K562 (cell line): ENCODE data around the gene ICAM2. TPM values are rescaled to one million over a fixed set of nuclear protein-coding genes. Genes with fewer than 3 reads are reported as not detected.

Source experiments
- ATF1 ChIP-seq, 2 experiments: fragments of 450-650 bp in 1 of 2; IDR thresholded peaks; 2 replicates each; pipeline ENCODE4 v1.6.1; 2016; ENCODE audit warnings: missing compliant biosample characterization in 1 of 2, missing genetic modification characterization in 1 of 2
- ATF7 ChIP-seq: fragments of 450-650 bp; IDR thresholded peaks from 2 replicates; pipeline ENCODE4 v1.7.1; 2014; ENCODE audit warnings: mild to moderate bottlenecking, moderate library complexity
- CBFA2T3 ChIP-seq: fragments of 450-650 bp; IDR thresholded peaks from 2 replicates; pipeline ENCODE4 v1.6.1; 2017
- CTBP1 ChIP-seq: fragments of 450-650 bp; IDR thresholded peaks from 2 replicates; pipeline ENCODE4 v1.6.1; 2016; ENCODE audit warnings: borderline replicate concordance
- ETS2 ChIP-seq: IDR thresholded peaks from 2 replicates; pipeline ENCODE4 v1.6.1; 2016; ENCODE audit warnings: borderline replicate concordance, missing genetic modification characterization, mild to moderate bottlenecking, moderate library complexity, missing compliant biosample characterization; ENCODE audit not compliant: poor library complexity, severe bottlenecking
- JUN ChIP-seq, 2 experiments: sonication (generic) in 1 of 2; formaldehyde crosslinking in 1 of 2; IDR thresholded peaks; 2 replicates each; pipeline versions ENCODE4 v1.6.1 to v1.8.0; 2012 to 2022; ENCODE audit warnings: borderline replicate concordance in 2 of 2, mild to moderate bottlenecking in 2 of 2, improper control_type of control experiment in 1 of 2, low read depth in 1 of 2, low read length in 1 of 2, missing genetic modification reagents in 1 of 2
- JUND ChIP-seq, 2 experiments: IDR thresholded peaks; 2 replicates in 1 of 2; 3 replicates in 1 of 2; pipeline ENCODE4 v1.6.1; 2011; ENCODE audit warnings: borderline replicate concordance in 2 of 2, low read depth in 2 of 2, low read length in 2 of 2, improper control_type of control experiment in 1 of 2, missing biosample characterization in 1 of 2, missing genetic modification characterization in 1 of 2, missing genetic modification reagents in 1 of 2
- KLF16 ChIP-seq: IDR thresholded peaks from 2 replicates; pipeline ENCODE4 v1.6.1; 2016; ENCODE audit warnings: antibody characterized with exemption
- MCM2 ChIP-seq: fragments of 450-650 bp; IDR thresholded peaks from 2 replicates; pipeline ENCODE4 v1.6.1; 2017; ENCODE audit warnings: low read depth, mild to moderate bottlenecking
- NFIC ChIP-seq: fragments of 450-650 bp; IDR thresholded peaks from 2 replicates; pipeline ENCODE4 v1.6.1; 2017; ENCODE audit warnings: mild to moderate bottlenecking, inconsistent platforms
- NONO ChIP-seq, 2 experiments: fragments of 200-400 bp in 1 of 2; fragments of 450-650 bp in 1 of 2; formaldehyde crosslinking in 1 of 2; IDR thresholded peaks; 2 replicates each; pipeline ENCODE4 v1.6.1; 2017; ENCODE audit warnings: low read depth in 2 of 2, mild to moderate bottlenecking in 2 of 2, moderate library complexity in 2 of 2, low read length in 1 of 2
- POLR2AphosphoS5 ChIP-seq: IDR thresholded peaks from 2 replicates; pipeline ENCODE4 v1.6.1; 2011; ENCODE audit warnings: mild to moderate bottlenecking, low read depth, low read length, moderate library complexity; ENCODE audit not compliant: control insufficient read depth, insufficient read depth
- SMARCA4 ChIP-seq: fragments of 450-650 bp; IDR thresholded peaks from 2 replicates; pipeline ENCODE4 v1.6.1; 2016
- SMARCE1 ChIP-seq: fragments of 450-650 bp; IDR thresholded peaks from 2 replicates; pipeline ENCODE4 v1.7.1; 2016; ENCODE audit warnings: mild to moderate bottlenecking
- SOX6 ChIP-seq: fragments of 450-650 bp; IDR thresholded peaks from 2 replicates; pipeline ENCODE4 v1.6.1; 2014; ENCODE audit warnings: mild to moderate bottlenecking
- TCF7 ChIP-seq: sonication (generic); IDR thresholded peaks from 2 replicates; pipeline ENCODE4 v1.6.1; 2016; ENCODE audit warnings: antibody characterized with exemption, borderline replicate concordance
- TEAD4 ChIP-seq, 2 experiments: sonication (generic) in 1 of 2; formaldehyde crosslinking in 1 of 2; IDR thresholded peaks; 2 replicates each; pipeline versions ENCODE4 v1.6.1 to v1.8.0; 2012 to 2022; ENCODE audit warnings: borderline replicate concordance in 1 of 2, inconsistent platforms in 1 of 2, low read length in 1 of 2, mild to moderate bottlenecking in 1 of 2, missing genetic modification reagents in 1 of 2
- TFAP4 ChIP-seq: sonication (generic); formaldehyde crosslinking; IDR thresholded peaks from 2 replicates; pipeline ENCODE4 v1.8.0; 2022; ENCODE audit warnings: missing genetic modification reagents, mild to moderate bottlenecking, moderate library complexity, borderline replicate concordance
- ZNF347 ChIP-seq: fragments of 450-650 bp; formaldehyde crosslinking; IDR thresholded peaks from 2 replicates; pipeline ENCODE4 v1.4.0; 2020; ENCODE audit warnings: low read depth, mild to moderate bottlenecking, moderate library complexity
- ZNF589 ChIP-seq: fragments of 200-800 bp; sonication (Bioruptor generic); IDR thresholded peaks from 2 replicates; pipeline ENCODE4 v1.6.1; 2016; ENCODE audit warnings: low read depth, missing genetic modification characterization, missing compliant biosample characterization
- ZNF780A ChIP-seq: fragments of 250-450 bp; sonication (Bioruptor Pico); IDR thresholded peaks from 2 replicates; pipeline ENCODE4 v1.5.0; 2021; ENCODE audit warnings: mild to moderate bottlenecking
- polyA plus RNA-seq, 8 experiments: library from polyadenylated mRNA; depleted of rRNA in 4 of 8; stranded (reverse) in 5 of 8; unstranded in 3 of 8; fragments of >200 nt; fragmentation: Nextera tagmentation in 2 of 8; fragmentation: Illumina TruSeq in 1 of 8; extraction: Ambion mirVana in 2 of 8; extraction: Trizol in 1 of 8; gene quantifications; 2 replicates each; pipeline versions ENCODE4 v1.2.1 to v1.2.3, GENCODE V29; 2011 to 2014; ENCODE audit warnings: inconsistent platforms in 1 of 8, missing spikeins in 1 of 8
- total RNA-seq, 7 experiments: library from RNA; depleted of rRNA in 6 of 7; stranded (reverse); fragments of >200 nt in 6 of 7; fragmentation: Illumina TruSeq in 2 of 7; extraction: Trizol in 2 of 7; gene quantifications; 2 replicates each; pipeline versions ENCODE4 v1.2.1 to v1.2.3, GENCODE V29; 2011 to 2021; ENCODE audit warnings: low replicate concordance in 1 of 7
- TF ChIP-seq, protein P1 (sequence below): fragments of 450-650 bp; formaldehyde crosslinking; IDR thresholded peaks from 2 replicates; pipeline ENCODE4 v1.4.0; 2020; ENCODE audit warnings: mild to moderate bottlenecking, moderate library complexity
- TF ChIP-seq, protein P2 (sequence below): sonication (generic); IDR thresholded peaks from 2 replicates; pipeline ENCODE4 v1.6.1; 2016

ICAM2 gene
- total and polyA plus RNA-seq, 9 of the 15 experiments (the other 6 are each of a cell fraction or from before 2014, with no cell fraction given) = 37.9 to 89.4 (median 60.6) TPM

DNA sequence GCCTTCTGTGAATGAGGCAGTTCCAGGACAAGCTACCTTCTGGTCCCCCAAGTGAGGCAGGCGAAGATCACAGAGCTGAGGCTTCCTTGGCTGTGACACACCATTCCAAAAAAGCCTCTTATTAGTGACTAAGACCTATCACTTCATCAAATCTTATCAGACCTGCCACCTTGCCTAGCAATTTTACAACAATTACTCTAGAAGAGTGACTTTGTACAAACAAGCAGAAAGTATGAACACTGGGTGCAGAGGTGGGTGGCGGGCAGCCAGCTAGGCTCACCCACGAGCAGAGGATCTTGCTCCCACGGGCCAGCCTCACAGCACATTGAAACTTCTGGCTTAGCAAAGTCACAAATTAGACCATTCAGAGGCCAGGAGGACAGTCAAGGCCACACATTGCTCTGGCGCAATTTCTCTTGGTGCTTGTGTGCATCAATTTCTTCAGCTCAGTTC lies 2.2 kb upstream of the ICAM2 start (continued):
- peak; percentile 57; the same call in 1 of the 2 replicates for TF ChIP-seq CTBP1
- TF ChIP-seq, protein P1, sequence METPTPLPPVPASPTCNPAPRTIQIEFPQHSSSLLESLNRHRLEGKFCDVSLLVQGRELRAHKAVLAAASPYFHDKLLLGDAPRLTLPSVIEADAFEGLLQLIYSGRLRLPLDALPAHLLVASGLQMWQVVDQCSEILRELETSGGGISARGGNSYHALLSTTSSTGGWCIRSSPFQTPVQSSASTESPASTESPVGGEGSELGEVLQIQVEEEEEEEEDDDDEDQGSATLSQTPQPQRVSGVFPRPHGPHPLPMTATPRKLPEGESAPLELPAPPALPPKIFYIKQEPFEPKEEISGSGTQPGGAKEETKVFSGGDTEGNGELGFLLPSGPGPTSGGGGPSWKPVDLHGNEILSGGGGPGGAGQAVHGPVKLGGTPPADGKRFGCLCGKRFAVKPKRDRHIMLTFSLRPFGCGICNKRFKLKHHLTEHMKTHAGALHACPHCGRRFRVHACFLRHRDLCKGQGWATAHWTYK (CRISPR knock-in tag) = 0 out of 2 replicates have a peak, but pooled peaks have one; percentile 24
- peak; percentile 61; the same call in 1 of the 2 replicates for TF ChIP-seq JUN (IDR thresholded peaks at IDR 0.05; ENCODE audit: borderline replicate concordance, low read depth, low read length)
- TF ChIP-seq JUN (CRISPR knock-in tag; IDR thresholded peaks at IDR 0.05; ENCODE audit: borderline replicate concordance) = no peak
- TF ChIP-seq TCF7 = peak; percentile 15; the same call in 1 of the 2 replicates
- 0 out of 2 replicates have a peak, but pooled peaks have one; percentile 69 for TF ChIP-seq ZNF589 (CRISPR knock-in tag)
- peak; percentile 95 for TF ChIP-seq SOX6
- TF ChIP-seq, protein P2, sequence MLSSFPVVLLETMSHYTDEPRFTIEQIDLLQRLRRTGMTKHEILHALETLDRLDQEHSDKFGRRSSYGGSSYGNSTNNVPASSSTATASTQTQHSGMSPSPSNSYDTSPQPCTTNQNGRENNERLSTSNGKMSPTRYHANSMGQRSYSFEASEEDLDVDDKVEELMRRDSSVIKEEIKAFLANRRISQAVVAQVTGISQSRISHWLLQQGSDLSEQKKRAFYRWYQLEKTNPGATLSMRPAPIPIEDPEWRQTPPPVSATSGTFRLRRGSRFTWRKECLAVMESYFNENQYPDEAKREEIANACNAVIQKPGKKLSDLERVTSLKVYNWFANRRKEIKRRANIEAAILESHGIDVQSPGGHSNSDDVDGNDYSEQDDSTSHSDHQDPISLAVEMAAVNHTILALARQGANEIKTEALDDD = no peak
- TF ChIP-seq SMARCA4 = peak; percentile 75
- TF ChIP-seq KLF16 = 0 out of 2 replicates have a peak, but pooled peaks have one; percentile 9
- TF ChIP-seq ETS2 (tag) = no peak
- peak; percentile 73 for TF ChIP-seq CBFA2T3
- TF ChIP-seq POLR2AphosphoS5 = no peak
- peak; percentile 60; the same call in 1 of the 2 replicates for TF ChIP-seq JUND (IDR thresholded peaks at IDR 0.05; ENCODE audit: borderline replicate concordance, low read depth, low read length)
- peak; percentile 66; the same call in 2 of the 3 replicates for TF ChIP-seq JUND (tag; IDR thresholded peaks at IDR 0.05; ENCODE audit: borderline replicate concordance, low read depth, low read length)
- peak; percentile 85 for TF ChIP-seq TEAD4 (IDR thresholded peaks at IDR 0.05; ENCODE audit: low read length)
- TF ChIP-seq TEAD4 (CRISPR knock-in tag; IDR thresholded peaks at IDR 0.05; ENCODE audit: borderline replicate concordance) = no peak
- TF ChIP-seq ZNF347 (CRISPR knock-in tag) = no peak
- no peak for TF ChIP-seq MCM2
- no peak for TF ChIP-seq ZNF780A
- TF ChIP-seq TFAP4 (CRISPR knock-in tag) = no peak; the same call in 1 of the 2 replicates
- TF ChIP-seq ATF7 = peak; percentile 64; the same call in 1 of the 2 replicates
- no peak for TF ChIP-seq ATF1 (CRISPR knock-in tag; IDR thresholded peaks at IDR 0.05)
- 0 out of 2 replicates have a peak, but pooled peaks have one; percentile 35 for TF ChIP-seq ATF1 (tag; IDR thresholded peaks at IDR 0.05)
- no peak for TF ChIP-seq NONO (IDR thresholded peaks at IDR 0.05; ENCODE audit: low read depth in 2 of 2, low read length in 1 of 2)
- peak; percentile 51 for TF ChIP-seq NFIC
- peak; percentile 89 for TF ChIP-seq SMARCE1
